ENCODE results near the gene PTGS1.

DNA sequence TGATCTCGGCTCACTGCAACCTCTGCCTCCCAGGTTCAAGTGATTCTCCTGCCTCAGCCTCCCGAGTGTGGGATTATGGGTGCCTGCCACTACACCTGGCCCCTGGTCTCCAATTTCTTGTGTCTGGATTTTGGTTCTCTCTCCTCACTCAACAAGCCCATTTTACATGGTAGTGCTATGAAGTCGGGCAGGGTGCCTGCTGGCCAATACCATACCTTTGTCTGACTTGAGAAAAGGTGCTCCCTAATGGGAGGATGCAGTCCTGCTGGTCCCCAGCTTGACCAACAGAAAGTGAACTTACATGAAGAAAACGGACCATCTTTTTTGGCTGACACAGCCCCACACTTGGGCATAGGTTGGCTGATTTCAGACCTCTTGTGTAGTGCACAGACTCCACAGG, 21.6 kb upstream of the PTGS1 start:
- TF ChIP-seq GTF2F1 (IDR thresholded peaks at IDR 0.05; ENCODE audit: low read length) (no peak), POLR2A (IDR thresholded peaks at IDR 0.05; ENCODE audit: insufficient read depth in 1 of 2, low read depth in 2 of 2, low read length in 2 of 2) (no peak), ZBTB1 (CRISPR knock-in tag; IDR thresholded peaks at IDR 0.05; ENCODE audit: borderline replicate concordance) (no peak), NR2C2 (CRISPR knock-in tag; IDR thresholded peaks at IDR 0.05; ENCODE audit: borderline replicate concordance) (no peak), SMC3 (IDR thresholded peaks at IDR 0.05; ENCODE audit: low read length) (no peak), YY1 (IDR thresholded peaks at IDR 0.05; ENCODE audit: insufficient read depth, insufficient replicate concordance, low read depth, low read length) (no peak), SIN3A (IDR thresholded peaks at IDR 0.05; ENCODE audit: borderline replicate concordance, low read depth, low read length) (no peak), ZFP36 (IDR thresholded peaks at IDR 0.05; ENCODE audit: borderline replicate concordance, low read depth, low read length, partially characterized antibody) (no peak), POLR2AphosphoS5 (IDR thresholded peaks at IDR 0.05; ENCODE audit: low read depth, low read length) (no peak), CC2D1A (CRISPR knock-in tag; IDR thresholded peaks at IDR 0.05) (no peak), ZNF263 (CRISPR knock-in tag; IDR thresholded peaks at IDR 0.05) (no peak)
- TF ChIP-seq, protein P1, sequence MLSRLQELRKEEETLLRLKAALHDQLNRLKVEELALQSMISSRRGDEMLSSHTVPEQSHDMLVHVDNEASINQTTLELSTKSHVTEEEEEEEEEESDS (CRISPR knock-in tag; IDR thresholded peaks at IDR 0.05; ENCODE audit: borderline replicate concordance) = no peak
- TF ChIP-seq, protein P2, sequence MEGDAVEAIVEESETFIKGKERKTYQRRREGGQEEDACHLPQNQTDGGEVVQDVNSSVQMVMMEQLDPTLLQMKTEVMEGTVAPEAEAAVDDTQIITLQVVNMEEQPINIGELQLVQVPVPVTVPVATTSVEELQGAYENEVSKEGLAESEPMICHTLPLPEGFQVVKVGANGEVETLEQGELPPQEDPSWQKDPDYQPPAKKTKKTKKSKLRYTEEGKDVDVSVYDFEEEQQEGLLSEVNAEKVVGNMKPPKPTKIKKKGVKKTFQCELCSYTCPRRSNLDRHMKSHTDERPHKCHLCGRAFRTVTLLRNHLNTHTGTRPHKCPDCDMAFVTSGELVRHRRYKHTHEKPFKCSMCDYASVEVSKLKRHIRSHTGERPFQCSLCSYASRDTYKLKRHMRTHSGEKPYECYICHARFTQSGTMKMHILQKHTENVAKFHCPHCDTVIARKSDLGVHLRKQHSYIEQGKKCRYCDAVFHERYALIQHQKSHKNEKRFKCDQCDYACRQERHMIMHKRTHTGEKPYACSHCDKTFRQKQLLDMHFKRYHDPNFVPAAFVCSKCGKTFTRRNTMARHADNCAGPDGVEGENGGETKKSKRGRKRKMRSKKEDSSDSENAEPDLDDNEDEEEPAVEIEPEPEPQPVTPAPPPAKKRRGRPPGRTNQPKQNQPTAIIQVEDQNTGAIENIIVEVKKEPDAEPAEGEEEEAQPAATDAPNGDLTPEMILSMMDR (CRISPR knock-in tag; IDR thresholded peaks at IDR 0.05) = no peak
- TF ChIP-seq, protein P3, sequence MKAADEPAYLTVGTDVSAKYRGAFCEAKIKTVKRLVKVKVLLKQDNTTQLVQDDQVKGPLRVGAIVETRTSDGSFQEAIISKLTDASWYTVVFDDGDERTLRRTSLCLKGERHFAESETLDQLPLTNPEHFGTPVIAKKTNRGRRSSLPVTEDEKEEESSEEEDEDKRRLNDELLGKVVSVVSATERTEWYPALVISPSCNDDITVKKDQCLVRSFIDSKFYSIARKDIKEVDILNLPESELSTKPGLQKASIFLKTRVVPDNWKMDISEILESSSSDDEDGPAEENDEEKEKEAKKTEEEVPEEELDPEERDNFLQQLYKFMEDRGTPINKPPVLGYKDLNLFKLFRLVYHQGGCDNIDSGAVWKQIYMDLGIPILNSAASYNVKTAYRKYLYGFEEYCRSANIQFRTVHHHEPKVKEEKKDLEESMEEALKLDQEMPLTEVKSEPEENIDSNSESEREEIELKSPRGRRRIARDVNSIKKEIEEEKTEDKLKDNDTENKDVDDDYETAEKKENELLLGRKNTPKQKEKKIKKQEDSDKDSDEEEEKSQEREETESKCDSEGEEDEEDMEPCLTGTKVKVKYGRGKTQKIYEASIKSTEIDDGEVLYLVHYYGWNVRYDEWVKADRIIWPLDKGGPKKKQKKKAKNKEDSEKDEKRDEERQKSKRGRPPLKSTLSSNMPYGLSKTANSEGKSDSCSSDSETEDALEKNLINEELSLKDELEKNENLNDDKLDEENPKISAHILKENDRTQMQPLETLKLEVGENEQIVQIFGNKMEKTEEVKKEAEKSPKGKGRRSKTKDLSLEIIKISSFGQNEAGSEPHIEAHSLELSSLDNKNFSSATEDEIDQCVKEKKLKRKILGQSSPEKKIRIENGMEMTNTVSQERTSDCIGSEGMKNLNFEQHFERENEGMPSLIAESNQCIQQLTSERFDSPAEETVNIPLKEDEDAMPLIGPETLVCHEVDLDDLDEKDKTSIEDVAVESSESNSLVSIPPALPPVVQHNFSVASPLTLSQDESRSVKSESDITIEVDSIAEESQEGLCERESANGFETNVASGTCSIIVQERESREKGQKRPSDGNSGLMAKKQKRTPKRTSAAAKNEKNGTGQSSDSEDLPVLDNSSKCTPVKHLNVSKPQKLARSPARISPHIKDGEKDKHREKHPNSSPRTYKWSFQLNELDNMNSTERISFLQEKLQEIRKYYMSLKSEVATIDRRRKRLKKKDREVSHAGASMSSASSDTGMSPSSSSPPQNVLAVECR (CRISPR knock-in tag; IDR thresholded peaks at IDR 0.05; ENCODE audit: borderline replicate concordance) = no peak

Data from HepG2 (cell line).